HG03558 (cell line): ENCODE measurements around the gene CYP4F3.
"Not testable (repeated sequence)": the region's sequence is repeated elsewhere in the genome, so short reads cannot be mapped to it uniquely, and the experiment has no call there.

Experiments used
- ATAC-seq: cut with Tn5 transposase; IDR thresholded peaks from one replicate; pipeline ENCODE4 v1.9.1; 2021; ENCODE audit warnings: moderate number of reproducible peaks; ENCODE audit not compliant: unreplicated experiment; ENCODE audit errors: extremely low read depth

CYP4F3 gene

DNA sequence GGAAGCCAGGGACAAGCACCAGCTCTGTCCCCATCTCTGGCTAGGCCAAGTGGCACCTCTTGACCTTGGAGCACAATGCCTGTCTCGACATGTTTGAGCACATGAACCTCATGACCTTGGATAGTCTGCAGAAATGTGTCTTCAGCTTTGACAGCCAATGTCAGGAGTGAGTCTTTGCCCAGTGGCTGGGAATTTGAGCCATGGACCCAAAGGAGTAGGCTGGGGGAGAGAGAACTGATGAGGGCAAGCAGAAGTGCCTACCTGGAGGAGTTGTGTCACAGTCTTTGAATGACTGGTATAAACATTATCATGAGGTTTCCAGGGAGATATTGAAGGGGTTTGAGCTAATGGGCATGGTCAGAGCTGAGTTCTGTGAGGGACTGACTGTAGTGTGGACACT lies 25.5 kb downstream of the CYP4F3 start:
- no peak for ATAC-seq

DNA sequence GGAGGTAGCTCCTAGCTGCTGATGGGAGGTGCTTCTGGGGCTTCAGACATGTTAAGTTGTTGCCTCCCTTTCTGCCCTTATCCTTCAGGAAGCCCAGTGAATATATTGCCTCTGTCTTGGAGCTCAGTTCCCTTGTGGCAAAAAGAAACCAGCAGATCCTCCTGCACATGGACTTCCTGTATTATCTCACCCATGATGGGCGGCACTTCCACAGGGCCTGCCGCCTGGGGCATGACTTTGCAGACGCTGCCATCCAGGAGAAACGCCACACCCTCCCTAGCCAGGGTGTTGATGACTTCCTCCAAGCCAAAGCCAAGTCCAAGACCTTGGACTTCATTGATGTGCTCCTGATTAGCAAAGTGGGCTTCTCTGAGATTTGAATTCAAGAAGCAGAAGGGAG lies 26.2 kb downstream of the CYP4F3 start:
- ATAC-seq = no peak

DNA sequence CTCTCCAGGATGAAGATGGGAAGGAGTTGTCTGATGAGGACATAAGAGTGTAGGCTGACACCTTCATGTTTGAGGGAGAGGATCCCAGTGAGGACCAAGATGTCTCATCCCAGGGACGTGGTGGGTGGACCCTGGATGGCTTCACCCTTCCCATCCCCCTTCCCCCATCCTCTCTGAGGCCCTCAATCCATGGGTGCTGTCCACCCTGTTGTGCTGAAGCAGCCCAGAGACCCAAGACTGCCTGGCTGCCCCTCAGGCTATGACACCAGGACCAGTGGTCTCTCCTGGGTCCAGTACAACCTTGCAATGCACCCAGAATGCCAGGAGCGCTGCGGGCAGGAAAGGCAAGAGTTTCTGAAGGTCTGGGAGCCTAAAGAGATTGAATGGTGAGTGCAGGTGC lies 28.7 kb downstream of the CYP4F3 start:
- no peak for ATAC-seq

DNA sequence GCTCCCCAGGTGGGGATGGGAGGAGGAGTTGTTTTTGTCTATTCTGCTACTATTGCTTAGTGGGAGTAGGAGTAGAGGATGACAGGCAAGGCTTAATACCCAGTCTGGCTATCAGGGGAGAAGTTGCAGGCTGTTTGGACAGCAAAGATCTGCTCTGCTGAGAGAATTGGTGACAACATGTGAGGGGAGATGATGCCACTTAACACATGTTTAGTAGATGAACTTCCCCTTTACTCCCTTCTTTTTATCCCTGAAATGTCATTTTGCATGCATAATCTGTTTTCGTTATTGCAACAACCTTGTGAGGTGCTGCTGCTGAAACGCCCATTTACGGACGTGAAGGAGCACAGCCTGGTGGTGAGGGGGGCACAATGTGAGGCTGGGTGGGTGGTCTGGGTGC lies 29.2 kb downstream of the CYP4F3 start:
- no peak for ATAC-seq

DNA sequence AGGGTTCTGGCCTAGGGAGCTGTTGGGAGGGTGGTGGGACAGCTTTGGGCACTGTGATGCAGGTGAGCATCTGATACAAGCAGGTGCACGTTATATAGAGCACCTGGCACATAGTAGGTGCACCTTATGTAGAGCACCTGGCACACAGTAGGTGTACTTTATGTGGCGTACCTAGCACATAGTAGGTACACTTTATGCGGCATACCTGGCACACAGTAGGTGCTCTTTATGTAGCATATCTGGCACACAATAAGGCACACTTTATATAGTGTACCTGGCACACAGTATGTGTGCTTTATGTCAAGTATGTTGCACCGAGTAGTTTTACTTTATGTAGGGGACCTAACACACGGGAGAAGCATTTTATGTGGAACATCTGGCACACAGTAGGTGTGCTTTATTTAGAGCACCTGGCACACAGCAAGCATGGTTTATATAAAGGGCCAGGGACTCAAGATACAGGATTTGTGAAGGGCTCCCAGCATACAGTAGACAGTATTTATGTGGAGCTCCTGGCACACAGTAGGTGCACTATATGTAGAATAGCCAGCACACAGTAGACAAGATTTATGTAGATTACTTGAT lies 30.6 kb downstream of the CYP4F3 start:
- no peak for ATAC-seq

DNA sequence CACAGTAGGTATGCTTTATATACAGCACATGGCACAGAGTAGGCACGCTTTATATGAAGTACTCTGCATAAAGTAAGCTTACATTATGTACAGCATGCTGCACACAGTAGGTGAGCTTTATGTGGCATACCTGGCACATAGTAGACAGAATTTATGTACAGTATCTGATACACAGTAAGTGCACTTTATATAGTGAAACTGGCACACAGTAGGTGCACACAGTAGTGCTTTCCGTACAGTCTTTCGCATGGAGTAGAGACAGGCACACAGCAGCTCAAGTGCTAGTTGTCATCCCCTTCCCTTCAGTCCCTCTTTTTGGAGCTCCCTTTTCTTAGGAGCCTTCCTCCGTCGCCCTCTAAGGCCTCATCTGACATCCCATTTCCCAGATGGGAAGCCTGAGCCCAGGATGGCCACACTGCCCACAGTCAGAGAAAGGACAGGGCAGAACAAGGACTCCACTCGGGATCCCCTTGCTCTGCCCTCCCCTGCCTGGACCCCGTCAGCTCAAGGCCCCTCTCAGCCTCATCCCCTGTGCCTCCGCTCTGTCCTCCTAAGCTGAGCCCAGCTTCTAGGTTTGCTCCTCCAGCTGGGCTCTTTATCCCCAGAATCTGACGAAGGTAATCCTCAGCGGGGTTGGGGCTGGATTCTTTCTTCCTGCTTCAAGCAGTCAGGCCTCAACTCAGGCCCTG lies 31.3 kb downstream of the CYP4F3 start:
- ATAC-seq = no peak

DNA sequence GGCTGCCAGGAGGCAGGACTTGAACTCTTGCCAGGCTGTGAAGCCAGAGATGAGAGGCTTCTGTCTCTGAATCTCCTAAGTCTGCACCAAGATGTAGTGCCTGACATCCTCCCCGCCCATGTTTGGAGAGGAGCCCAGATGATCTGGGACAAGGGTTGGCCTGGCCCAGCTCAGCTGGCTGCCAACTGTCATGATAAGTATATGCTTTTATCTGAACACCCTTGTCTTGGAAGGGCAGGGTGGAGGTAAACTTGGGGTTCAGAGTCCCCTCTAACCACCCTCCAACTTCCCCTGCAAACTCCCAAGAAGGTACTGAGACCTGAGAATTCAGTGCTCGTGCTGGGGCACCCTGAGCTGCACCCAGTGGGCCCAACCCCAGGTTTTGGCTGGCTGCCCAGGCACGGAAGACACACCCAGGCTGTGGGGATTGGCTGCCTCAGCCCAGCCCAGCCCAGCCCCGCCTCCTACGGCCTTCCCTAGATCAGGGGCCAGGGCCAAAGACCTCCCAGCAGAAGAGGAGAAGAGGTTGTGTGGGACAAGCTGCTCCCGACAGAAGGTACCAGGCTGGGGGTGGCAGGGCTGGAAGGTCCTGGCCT lies 32.0 kb downstream of the CYP4F3 start, which contains the start of gene CYP4F12:
TSS of gene CYP4F12 (plus strand) at position 508 of the 596 bp plus-strand sequence. CDS start 443 bp downstream, outside the sequence.
- ATAC-seq = no peak

DNA sequence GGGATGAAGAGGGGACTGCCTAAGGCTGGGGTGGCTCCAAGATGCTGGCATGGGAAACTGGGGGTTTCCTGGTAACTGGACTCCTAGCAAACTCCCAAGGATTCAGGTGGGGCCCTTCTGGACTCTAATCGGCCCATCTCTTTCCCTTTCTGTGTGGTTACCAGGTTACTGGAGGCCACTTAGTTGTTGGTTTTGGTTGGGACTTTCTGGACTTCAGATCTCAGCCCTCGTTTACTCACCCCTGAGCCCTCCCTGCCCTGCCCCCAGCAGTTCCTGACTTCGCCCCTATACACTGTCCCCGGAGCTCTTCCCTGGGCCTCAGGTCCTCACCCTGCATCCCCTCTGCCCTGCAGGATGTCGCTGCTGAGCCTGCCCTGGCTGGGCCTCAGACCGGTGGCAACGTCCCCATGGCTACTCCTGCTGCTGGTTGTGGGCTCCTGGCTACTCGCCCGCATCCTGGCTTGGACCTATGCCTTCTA lies 32.5 kb downstream of the CYP4F3 start:
- ATAC-seq = no peak

DNA sequence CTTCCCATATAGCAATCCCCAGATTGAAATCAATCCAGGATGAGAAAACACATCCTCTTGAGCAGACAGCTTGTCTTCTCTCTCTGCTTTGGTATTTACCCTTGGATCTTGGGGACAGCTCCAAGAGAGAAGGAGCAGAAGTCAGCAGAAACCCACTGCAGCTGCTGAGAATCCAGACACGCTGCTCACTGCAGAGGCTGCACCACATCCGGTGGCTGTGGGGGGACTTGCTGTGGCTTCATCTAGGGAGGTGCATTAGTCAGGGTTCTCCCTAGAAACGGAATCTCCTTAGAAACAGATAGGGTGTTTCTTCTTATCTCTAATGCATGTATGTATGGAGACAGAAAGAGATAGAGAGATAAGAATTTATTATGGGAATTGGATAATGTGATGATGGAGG lies 34.9 kb downstream of the CYP4F3 start:
- no peak for ATAC-seq

DNA sequence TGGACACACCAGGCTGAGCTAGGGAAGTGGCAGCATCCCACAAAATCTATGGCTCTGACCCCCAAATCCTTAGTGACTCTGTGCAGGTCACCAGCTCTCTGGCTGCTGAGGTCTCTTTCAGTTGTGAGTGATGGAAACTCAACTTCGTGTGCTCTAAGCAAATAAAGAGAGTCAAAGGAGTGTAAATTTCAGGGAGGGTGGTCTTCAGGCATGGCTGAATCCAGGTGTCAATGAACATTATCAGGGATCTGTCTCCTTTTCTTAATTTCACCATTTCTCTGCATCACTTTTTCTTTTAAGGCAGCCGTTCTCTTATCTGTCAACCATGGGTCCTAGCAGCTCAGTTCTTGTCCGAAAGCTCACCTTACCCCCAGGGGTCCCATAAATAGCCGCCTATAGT lies 38.4 kb downstream of the CYP4F3 start:
- no peak for ATAC-seq

DNA sequence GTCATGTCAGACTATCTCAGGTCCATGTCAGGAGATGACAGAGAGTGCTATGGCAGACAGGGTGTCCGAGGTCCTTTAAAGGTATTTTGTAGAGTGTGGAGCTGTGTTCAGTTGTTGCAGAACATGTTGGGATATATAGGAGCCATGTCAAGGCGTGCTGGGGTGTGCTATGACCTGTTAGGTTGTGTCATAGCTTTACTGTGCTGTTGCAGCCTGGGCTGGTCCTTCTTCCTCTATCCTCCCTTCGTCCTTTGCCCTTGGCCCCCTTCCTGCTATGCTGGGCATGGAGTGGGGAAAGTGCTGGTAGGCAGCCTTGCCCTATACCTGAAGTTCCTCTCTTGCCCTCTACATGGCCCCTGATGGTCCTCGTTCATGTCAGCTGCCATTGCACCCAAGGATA lies 39.2 kb downstream of the CYP4F3 start:
- ATAC-seq = not testable (repeated sequence)

DNA sequence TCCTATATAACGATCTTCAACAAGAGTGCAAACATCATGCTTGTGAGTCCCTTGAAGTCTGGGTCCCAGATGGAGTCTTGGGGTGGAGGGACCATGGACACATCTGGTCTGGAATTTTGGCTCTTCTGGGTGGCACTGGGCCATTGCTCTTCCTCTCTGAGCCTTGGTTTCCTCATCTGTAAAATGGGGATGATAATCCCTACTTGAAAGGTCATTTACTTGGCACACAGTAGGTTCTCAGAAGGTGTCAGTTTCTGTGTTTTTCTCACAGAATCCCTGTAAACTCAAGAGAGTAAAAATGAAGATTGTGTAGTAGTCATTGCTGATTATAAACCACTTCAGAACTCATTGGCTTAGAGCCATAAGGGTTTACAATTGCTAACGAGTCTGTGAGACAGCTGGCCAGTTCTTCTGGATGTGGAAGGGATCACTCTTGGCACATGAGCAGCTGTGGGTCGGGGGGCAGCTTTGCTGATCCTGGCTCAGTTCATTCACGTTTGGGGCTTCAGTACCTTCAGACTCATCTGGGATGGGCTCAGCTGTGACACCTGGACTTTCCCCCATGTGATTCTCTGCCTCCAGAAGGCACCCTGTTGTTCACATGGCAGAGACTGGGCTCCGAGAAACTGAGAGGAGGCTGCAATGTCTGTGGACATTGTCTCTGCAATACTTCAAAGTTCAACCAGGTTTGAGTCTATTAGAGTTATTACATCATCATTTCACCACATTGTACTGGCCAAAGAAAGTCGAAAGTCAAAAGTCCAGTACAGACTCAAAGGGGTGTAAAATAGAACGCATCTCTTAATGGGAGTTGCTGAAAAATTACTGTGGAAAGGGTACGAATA lies 40.0 kb downstream of the CYP4F3 start:
- no peak for ATAC-seq

DNA sequence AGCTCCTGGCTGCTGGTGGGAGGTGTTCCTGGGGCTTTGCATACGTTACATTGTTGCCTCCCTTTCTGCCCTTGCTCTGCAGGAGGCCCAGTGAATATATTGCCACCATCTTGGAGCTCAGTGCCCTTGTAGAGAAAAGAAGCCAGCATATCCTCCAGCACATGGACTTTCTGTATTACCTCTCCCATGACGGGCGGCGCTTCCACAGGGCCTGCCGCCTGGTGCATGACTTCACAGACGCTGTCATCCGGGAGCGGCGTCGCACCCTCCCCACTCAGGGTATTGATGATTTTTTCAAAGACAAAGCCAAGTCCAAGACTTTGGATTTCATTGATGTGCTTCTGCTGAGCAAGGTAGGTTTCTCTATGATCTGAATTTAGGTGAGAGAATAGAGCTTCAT lies 42.7 kb downstream of the CYP4F3 start:
- no peak for ATAC-seq

DNA sequence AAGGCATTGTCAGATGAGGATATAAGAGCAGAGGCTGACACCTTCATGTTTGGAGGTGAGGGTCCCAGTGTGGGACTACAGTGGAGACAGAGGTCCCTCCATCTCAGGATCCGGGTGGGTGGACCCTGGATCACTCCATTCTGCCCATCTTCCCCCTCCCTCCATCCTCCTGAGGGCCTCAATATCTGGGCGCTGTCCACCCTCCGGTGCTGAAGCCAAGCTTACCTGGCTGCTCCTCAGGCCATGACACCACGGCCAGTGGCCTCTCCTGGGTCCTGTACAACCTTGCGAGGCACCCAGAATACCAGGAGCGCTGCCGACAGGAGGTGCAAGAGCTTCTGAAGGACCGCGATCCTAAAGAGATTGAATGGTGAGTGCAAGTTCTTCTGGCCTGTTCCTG lies 44.1 kb downstream of the CYP4F3 start:
- no peak for ATAC-seq

DNA sequence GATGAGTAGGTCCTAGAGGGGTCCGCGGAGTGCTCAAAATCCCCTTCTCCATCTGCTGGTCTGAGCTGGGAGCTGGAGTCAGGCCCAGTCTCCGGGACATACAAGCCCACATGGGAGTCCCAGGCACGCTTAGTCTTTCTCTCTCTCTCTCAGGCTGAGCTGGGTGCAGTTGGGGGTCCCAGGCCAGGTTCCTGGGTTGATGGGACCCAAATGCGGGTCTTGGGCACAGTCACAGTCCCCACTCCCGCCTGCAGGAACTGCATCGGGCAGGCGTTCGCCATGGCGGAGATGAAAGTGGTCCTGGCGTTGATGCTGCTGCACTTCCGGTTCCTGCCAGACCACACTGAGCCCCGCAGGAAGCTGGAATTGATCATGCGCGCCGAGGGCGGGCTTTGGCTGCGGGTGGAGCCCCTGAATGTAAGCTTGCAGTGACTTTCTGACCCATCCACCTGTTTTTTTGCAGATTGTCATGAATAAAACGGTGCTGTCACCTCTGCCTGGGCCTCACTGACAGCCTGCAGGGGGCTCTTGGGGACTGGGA lies 56.0 kb downstream of the CYP4F3 start:
- ATAC-seq = no peak

DNA sequence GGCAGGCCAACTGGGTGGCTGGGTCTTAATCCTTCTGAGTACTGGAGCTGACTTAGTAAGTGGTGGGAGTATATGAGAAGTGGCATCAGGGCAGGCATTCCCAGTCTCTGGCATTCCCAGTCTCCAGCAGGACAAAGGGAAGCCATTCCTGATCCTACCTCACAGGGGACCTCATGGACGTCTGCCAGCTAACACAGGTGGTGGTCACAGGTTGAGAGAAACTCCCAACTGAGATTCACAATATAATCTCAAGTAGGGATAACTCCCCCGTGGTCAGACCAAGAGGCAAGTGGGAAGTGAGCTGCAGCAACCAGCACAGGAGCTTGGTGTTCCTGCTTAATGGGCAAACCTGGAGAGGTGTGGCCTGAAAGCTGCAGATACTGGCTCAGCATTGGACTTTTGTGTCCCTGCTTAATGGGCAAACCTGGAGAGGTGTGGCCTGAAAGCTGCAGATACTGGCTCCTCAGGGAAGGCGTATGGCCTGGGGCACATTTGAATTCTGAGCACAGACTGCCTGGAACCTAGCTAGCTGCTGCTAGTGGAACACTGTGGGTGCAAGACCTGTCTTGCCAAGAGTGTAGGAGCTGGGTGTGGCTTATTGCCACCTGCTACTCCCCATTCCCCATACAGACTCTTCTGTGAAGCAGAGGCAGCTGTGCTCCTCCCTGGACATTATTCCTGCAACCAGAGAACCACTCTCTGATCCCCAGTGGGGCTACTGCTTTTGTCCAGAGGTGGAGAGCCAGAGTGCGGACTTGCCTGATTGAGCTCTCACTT lies 61.2 kb downstream of the CYP4F3 start:
- ATAC-seq = no peak

DNA sequence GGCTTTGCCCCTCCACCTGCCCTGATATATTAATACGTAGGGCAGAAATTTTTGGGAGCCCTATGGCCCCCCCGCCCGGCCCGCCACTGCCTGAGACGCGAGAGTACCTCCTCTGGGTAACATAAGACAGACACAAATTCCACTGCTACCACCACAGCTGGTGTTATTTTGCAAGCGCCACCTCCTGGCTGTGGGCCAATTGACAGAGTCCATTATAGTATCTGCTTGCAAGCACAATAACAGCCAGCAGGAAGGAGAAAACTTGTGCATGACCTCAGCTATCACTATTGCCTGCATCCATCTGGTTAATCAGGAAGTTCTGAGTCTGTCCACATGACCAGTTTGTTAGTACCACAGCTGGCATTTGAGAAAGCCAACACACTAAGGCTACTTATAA lies 61.8 kb downstream of the CYP4F3 start:
- no peak for ATAC-seq
